Spleen (tissue), 7 donors: ENCODE measurements around the gene TAS2R40.

ENCODE experiments used
- POLR2A ChIP-seq, 3 donors: fragments of 450-650 bp; IDR thresholded peaks; one replicate each; pipeline ENCODE4 v1.5.1; 2017; ENCODE audit warnings: antibody characterized with exemption in 3 of 3, mild to moderate bottlenecking in 1 of 3
- POLR2AphosphoS5 ChIP-seq, 3 donors: sonication (generic); formaldehyde crosslinking; IDR thresholded peaks; one replicate each; pipeline ENCODE4 v1.5.1; 2017; ENCODE audit warnings: antibody characterized with exemption in 3 of 3
- TF ChIP-seq, protein P1 (sequence below), 11 experiments: fragments of 200-600 bp in 7 of 11; fragments of 450-650 bp in 4 of 11; sonication (generic) in 4 of 11; IDR thresholded peaks in 8 of 11; conservative IDR thresholded peaks in 3 of 11; 1 replicate in 7 of 11; 2 replicates in 4 of 11; pipeline versions ENCODE4 v1.4.0 to v1.8.0; 2016 to 2021; ENCODE audit warnings: antibody characterized with exemption in 11 of 11, inconsistent platforms in 4 of 11, mild to moderate bottlenecking in 1 of 11
- donor health status: DM: no; HTN: no; CAD: no; lungs with moderate emphysema.
- donor health status: DM: no; HTN: no; CAD: no.
- donor health status: DM: no; HTN: no; CAD: no.

DNA sequence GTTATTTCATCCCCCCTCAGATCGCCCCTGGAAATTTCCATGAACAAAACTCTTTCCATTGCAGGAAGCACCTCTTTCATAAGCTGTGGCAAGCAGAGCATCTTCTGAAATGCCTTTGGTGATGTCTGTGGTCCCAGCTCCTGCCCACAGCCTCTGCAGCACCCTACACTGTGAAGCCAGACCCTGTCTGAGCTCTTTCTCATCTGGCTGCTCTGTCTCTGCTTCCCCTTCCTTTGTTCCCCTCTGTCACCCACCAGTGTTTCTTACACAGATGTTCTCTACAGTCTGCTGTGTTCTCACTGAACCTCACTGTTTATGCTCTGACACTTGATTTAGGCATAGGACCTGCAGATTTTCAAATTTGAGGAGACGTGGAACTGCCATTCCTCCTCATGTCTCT lies 40.5 kb upstream of the TAS2R40 start:
- TF ChIP-seq, protein P1, sequence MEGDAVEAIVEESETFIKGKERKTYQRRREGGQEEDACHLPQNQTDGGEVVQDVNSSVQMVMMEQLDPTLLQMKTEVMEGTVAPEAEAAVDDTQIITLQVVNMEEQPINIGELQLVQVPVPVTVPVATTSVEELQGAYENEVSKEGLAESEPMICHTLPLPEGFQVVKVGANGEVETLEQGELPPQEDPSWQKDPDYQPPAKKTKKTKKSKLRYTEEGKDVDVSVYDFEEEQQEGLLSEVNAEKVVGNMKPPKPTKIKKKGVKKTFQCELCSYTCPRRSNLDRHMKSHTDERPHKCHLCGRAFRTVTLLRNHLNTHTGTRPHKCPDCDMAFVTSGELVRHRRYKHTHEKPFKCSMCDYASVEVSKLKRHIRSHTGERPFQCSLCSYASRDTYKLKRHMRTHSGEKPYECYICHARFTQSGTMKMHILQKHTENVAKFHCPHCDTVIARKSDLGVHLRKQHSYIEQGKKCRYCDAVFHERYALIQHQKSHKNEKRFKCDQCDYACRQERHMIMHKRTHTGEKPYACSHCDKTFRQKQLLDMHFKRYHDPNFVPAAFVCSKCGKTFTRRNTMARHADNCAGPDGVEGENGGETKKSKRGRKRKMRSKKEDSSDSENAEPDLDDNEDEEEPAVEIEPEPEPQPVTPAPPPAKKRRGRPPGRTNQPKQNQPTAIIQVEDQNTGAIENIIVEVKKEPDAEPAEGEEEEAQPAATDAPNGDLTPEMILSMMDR (IDR thresholded peaks at IDR 0.05 in 8 of 11, conservative IDR thresholded peaks at IDR 0.05 in 3 of 11), result no peak
- TF ChIP-seq POLR2AphosphoS5 (IDR thresholded peaks at IDR 0.05), result peak in 1 of 3 donors; percentile 5
- no peak for TF ChIP-seq POLR2A (IDR thresholded peaks at IDR 0.05)
